HEK293 (cell line): ENCODE measurements around the gene TNFRSF11A.

ENCODE experiments used
- CTCF ChIP-seq: fragments of 450-650 bp; formaldehyde crosslinking; IDR thresholded peaks from 2 replicates; pipeline ENCODE4 v1.5.1; 2016; ENCODE audit warnings: missing biosample characterization, missing genetic modification characterization
- PRDM10 ChIP-seq: fragments of 450-650 bp; formaldehyde crosslinking; IDR thresholded peaks from 2 replicates; pipeline ENCODE4 v1.5.1; 2016; ENCODE audit warnings: missing biosample characterization, missing genetic modification characterization
- ZBTB11 ChIP-seq: fragments of 450-650 bp; formaldehyde crosslinking; conservative IDR thresholded peaks from 2 replicates; pipeline ENCODE4 v1.5.1; 2016; ENCODE audit warnings: low read depth, missing biosample characterization, missing genetic modification characterization
- ZBTB20 ChIP-seq: fragments of 450-650 bp; formaldehyde crosslinking; IDR thresholded peaks from 2 replicates; pipeline ENCODE4 v1.5.1; 2016; ENCODE audit warnings: missing biosample characterization, missing genetic modification characterization
- ZBTB6 ChIP-seq: fragments of 450-650 bp; formaldehyde crosslinking; IDR thresholded peaks from 2 replicates; pipeline ENCODE4 v1.5.1; 2017; ENCODE audit warnings: missing biosample characterization, missing genetic modification characterization
- ZNF10 ChIP-seq: fragments of 450-650 bp; formaldehyde crosslinking; IDR thresholded peaks from 2 replicates; pipeline ENCODE4 v1.5.1; 2017; ENCODE audit warnings: missing biosample characterization, missing genetic modification characterization
- ZNF112 ChIP-seq: fragments of 450-650 bp; formaldehyde crosslinking; IDR thresholded peaks from 2 replicates; pipeline ENCODE4 v1.5.0; 2017; ENCODE audit warnings: missing biosample characterization, missing genetic modification characterization
- ZNF2 ChIP-seq: fragments of 450-650 bp; formaldehyde crosslinking; IDR thresholded peaks from 2 replicates; pipeline ENCODE4 v1.5.1; 2016; ENCODE audit warnings: missing biosample characterization, missing genetic modification characterization
- ZNF335 ChIP-seq: fragments of 450-650 bp; formaldehyde crosslinking; conservative IDR thresholded peaks from 2 replicates; pipeline ENCODE4 v1.5.1; 2016; ENCODE audit warnings: missing biosample characterization, missing genetic modification characterization
- ZNF362 ChIP-seq: fragments of 450-650 bp; formaldehyde crosslinking; IDR thresholded peaks from 2 replicates; pipeline ENCODE4 v1.5.1; 2016; ENCODE audit warnings: missing biosample characterization, missing genetic modification characterization
- ZNF366 ChIP-seq: fragments of 450-650 bp; formaldehyde crosslinking; conservative IDR thresholded peaks from 2 replicates; pipeline ENCODE4 v1.5.1; 2016; ENCODE audit warnings: missing biosample characterization, missing genetic modification characterization
- ZNF629 ChIP-seq: fragments of 450-650 bp; formaldehyde crosslinking; IDR thresholded peaks from 2 replicates; pipeline ENCODE4 v1.5.1; 2017; ENCODE audit warnings: missing biosample characterization, missing genetic modification characterization
- ZNF660 ChIP-seq: fragments of 450-650 bp; IDR thresholded peaks from 2 replicates; pipeline ENCODE4 v1.5.1; 2018; ENCODE audit warnings: missing biosample characterization, mild to moderate bottlenecking, missing genetic modification characterization
- ZNF692 ChIP-seq: fragments of 450-650 bp; formaldehyde crosslinking; IDR thresholded peaks from 2 replicates; pipeline ENCODE4 v1.5.1; 2016; ENCODE audit warnings: missing biosample characterization, missing genetic modification characterization
- ZNF707 ChIP-seq: fragments of 450-650 bp; formaldehyde crosslinking; IDR thresholded peaks from 2 replicates; pipeline ENCODE4 v1.5.1; 2016; ENCODE audit warnings: missing biosample characterization, missing genetic modification characterization
- ZXDB ChIP-seq: fragments of 450-650 bp; formaldehyde crosslinking; IDR thresholded peaks from 2 replicates; pipeline ENCODE4 v1.5.1; 2016; ENCODE audit warnings: missing biosample characterization, missing genetic modification characterization

The TNFRSF11A gene

GRCh38 chr18:62425465-62426190, 100.5 kb downstream of the TNFRSF11A start (continued):
- TF ChIP-seq ZBTB11 (tag by site-specific recombination) = 0 out of 2 replicates have a peak, but pooled peaks have one; percentile 24
- TF ChIP-seq ZNF692 (tag by site-specific recombination) = peak; percentile 60; the same call in 1 of the 2 replicates
- TF ChIP-seq ZNF660 = peak; percentile 90
- no peak for TF ChIP-seq ZNF2 (tag by site-specific recombination)
- no peak for TF ChIP-seq ZNF112 (tag by site-specific recombination)
- TF ChIP-seq ZBTB20 (tag by site-specific recombination) = no peak
- TF ChIP-seq ZXDB (tag by site-specific recombination) = peak; percentile 48; the same call in 1 of the 2 replicates
- peak; percentile 70; the same call in 1 of the 2 replicates for TF ChIP-seq ZNF629 (tag by site-specific recombination)
- TF ChIP-seq ZNF10 (tag by site-specific recombination) = no peak
- peak; percentile 35; the same call in 1 of the 2 replicates for TF ChIP-seq PRDM10 (tag by site-specific recombination)
- peak; percentile 57; the same call in 1 of the 2 replicates for TF ChIP-seq ZNF366 (tag by site-specific recombination)
- TF ChIP-seq ZNF707 (tag by site-specific recombination) = no peak
- TF ChIP-seq ZNF362 (tag by site-specific recombination) = no peak
- TF ChIP-seq ZBTB6 = peak; percentile 97
- peak; percentile 75 for TF ChIP-seq CTCF (tag by site-specific recombination)
- peak; percentile 92 for TF ChIP-seq ZNF335 (tag by site-specific recombination)
